HG02571 (cell line): Measurements from ENCODE around the gene RUNX1.

Experiments
- ATAC-seq: cut with Tn5 transposase; IDR thresholded peaks from one replicate; pipeline ENCODE4 v1.9.1; 2021; ENCODE audit warnings: mild to moderate bottlenecking, moderate library complexity; ENCODE audit not compliant: unreplicated experiment

Gene RUNX1

GRCh38 chr21:34927992-34928391 is 121.1 kb downstream of the RUNX1 start:
- no peak for ATAC-seq

- ATAC-seq: no peak
These were observed 122.2 kb downstream of the RUNX1 start for GRCh38 chr21:34926803-34927467.

- ATAC-seq: no peak
These were observed 123.5 kb downstream of the RUNX1 start for GRCh38 chr21:34925597-34925996.

- no peak for ATAC-seq
These were observed 124.2 kb downstream of the RUNX1 start for GRCh38 chr21:34924771-34925419.

- ATAC-seq: no peak
These were observed 124.9 kb downstream of the RUNX1 start for GRCh38 chr21:34924194-34924593.

- ATAC-seq: no peak
These were observed 125.5 kb downstream of the RUNX1 start for GRCh38 chr21:34923626-34924025.

- no peak for ATAC-seq
These were observed 125.9 kb downstream of the RUNX1 start for GRCh38 chr21:34923202-34923601.

- ATAC-seq: no peak
These were observed 126.6 kb downstream of the RUNX1 start for GRCh38 chr21:34922479-34922878.

- ATAC-seq: no peak
These were observed 128.0 kb downstream of the RUNX1 start for GRCh38 chr21:34921151-34921550.

- ATAC-seq: no peak
These were observed 129.7 kb downstream of the RUNX1 start for GRCh38 chr21:34919406-34919805.

GRCh38 chr21:34916446-34916845 is 132.7 kb downstream of the RUNX1 start:
- no peak for ATAC-seq

GRCh38 chr21:34915364-34915841 is 133.7 kb downstream of the RUNX1 start:
- no peak for ATAC-seq

GRCh38 chr21:34914239-34914638 is 134.9 kb downstream of the RUNX1 start:
- ATAC-seq: no peak

- ATAC-seq: no peak
These were observed 135.3 kb downstream of the RUNX1 start for GRCh38 chr21:34913811-34914210.

- no peak for ATAC-seq
These were observed 136.8 kb downstream of the RUNX1 start for GRCh38 chr21:34912022-34912945.

- no peak for ATAC-seq
These were observed 137.7 kb downstream of the RUNX1 start for GRCh38 chr21:34911360-34911759.

- ATAC-seq: no peak
These were observed 138.7 kb downstream of the RUNX1 start for GRCh38 chr21:34910396-34910795.

- no peak for ATAC-seq
These were observed 139.4 kb downstream of the RUNX1 start for GRCh38 chr21:34909492-34910292.

- no peak for ATAC-seq
These were observed 140.6 kb downstream of the RUNX1 start for GRCh38 chr21:34908419-34909055.
